Frontal cortex (tissue), 4 donors: ENCODE results near the gene DDX28. TPM values are rescaled to one million over a fixed set of nuclear protein-coding genes. Genes with fewer than 3 reads are reported as not detected.

Experiments used
- DNase-seq, 2 donors: peaks; one replicate each; pipeline ENCODE4 v3.0.0; 2012; ENCODE audit warnings: low spot score in 2 of 2
- FAIRE-seq: peaks from 2 replicates; lab custom pipeline; 2012; peaks lifted over from hg19 to GRCh38; lab: Jason Lieb, UNC
- total RNA-seq: library from RNA; depleted of rRNA; stranded (reverse); fragments of >200 nt; gene quantifications from one replicate; pipeline ENCODE4 v1.2.3, GENCODE V29; 2014
- donor health status: control.
- donor health status: control.
- donor health status: control.

DDX28 gene
- 13.5 TPM for total RNA-seq

GRCh38 chr16:68022728-68023537 lies at the start of gene DDX28, which contains the start of gene DUS2:
DDX28 (minus strand) TSS chr16:68023232; CDS start chr16:68023202, 30 bp downstream.
DUS2 (plus strand) TSS chr16:68023284; CDS start chr16:68038024, 14,740 bp downstream.
- peak; percentile 89 to 91 for DNase-seq
- no peak for FAIRE-seq

GRCh38 chr16:68072038-68072695 lies 49.1 kb upstream of the DDX28 start:
- FAIRE-seq (no peak), DNase-seq (no peak)

DNA sequence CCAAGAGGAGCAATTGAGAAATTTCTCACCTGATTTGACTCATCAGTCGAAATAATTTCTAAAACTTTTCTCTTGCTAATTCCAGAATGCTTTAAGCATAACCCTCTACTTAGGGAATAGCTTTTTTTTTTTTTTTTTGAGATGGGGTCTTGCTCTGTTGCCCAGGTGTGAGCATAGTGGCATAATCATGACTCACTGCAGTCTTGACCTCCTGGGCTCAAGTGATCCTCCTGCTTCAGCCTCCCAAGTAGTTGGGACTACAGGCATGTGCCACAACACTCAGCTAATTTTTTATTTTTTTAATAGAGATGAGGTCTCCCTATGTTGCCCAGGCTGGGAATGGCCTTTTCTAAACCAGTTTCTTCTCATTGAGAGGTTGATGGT lies 48.5 kb upstream of the DDX28 start:
- no peak for DNase-seq
- no peak for FAIRE-seq

- no peak for DNase-seq
- no peak for FAIRE-seq
These were observed 47.9 kb upstream of the DDX28 start for GRCh38 chr16:68070806-68071517.

GRCh38 chr16:68070249-68070730 lies 47.3 kb upstream of the DDX28 start:
- DNase-seq (no peak), FAIRE-seq (no peak)

DNA sequence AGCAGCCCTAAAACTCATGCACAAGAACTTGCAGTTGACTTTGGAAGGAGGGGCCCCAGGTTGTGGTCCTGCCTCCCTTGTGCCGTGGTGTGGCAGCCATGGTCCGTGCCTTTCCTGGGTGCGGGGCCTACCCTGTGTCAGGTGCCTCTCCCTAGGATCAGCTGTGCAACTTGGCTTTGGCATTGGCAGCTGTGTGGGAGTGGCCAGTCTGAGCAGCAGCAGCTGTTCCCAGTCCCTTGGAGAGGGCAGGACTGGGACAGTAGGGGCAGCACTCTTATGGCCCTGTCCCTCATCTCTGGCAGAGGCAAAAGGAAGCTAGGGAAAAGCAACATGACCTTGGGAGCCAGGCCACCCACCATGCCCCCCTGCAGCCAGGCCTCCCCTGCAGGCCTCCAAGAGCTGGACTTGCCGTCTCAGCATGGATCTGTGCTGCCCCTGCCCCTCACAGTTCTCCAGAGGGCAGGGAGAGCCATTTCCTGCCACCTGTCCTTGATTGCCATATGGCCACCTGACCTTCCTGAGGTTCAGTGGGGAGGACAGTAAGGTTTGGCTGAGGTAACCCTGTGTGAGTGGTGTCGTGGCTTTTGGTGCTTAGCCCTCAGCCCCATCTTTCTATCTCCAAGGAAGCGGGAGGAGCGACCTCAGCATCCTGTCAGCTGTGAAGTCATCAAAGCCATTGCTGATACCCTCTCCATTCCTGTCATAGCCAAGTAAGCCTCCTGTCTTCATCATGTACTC lies 46.6 kb upstream of the DDX28 start:
- no peak for FAIRE-seq

GRCh38 chr16:68068926-68069325 lies 45.9 kb upstream of the DDX28 start:
- FAIRE-seq (no peak), DNase-seq (no peak)

More for the DNA sequence above, 46.6 kb upstream of the DDX28 start:
- no peak for DNase-seq

- no peak for DNase-seq
These were observed 43.7 kb upstream of the DDX28 start for GRCh38 chr16:68066763-68067162.

DNA sequence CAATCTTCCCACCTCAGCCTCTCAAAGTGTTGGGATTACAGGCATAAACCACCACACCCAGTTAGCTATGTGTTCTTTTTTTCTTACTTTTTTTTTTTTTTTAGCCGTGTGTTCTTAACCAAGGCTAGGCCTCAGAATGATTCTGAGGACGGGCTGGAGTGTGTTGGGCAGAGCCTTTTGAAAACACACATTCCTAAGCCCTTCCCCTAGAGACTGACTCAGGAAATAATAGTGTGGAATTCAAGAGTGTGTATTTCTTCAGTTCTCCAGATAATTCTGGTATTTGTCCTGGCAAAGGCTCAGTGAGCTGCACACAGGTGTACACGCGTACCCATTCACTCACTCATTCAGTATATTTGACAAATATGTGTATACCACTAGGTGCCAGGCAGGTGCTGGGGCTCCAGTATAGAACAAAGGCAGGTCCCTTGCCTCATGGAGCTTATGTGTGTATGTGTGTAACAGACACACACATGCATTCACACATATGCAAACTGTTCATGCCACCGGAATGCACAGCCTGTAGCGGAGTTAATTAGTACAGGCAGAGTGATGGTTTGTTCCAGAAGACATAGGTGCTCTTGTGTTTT lies 42.8 kb upstream of the DDX28 start:
- DNase-seq (no peak), FAIRE-seq (no peak)

More at GRCh38 chr16:68066763-68067162, 43.7 kb upstream of the DDX28 start:
- no peak for FAIRE-seq

DNA sequence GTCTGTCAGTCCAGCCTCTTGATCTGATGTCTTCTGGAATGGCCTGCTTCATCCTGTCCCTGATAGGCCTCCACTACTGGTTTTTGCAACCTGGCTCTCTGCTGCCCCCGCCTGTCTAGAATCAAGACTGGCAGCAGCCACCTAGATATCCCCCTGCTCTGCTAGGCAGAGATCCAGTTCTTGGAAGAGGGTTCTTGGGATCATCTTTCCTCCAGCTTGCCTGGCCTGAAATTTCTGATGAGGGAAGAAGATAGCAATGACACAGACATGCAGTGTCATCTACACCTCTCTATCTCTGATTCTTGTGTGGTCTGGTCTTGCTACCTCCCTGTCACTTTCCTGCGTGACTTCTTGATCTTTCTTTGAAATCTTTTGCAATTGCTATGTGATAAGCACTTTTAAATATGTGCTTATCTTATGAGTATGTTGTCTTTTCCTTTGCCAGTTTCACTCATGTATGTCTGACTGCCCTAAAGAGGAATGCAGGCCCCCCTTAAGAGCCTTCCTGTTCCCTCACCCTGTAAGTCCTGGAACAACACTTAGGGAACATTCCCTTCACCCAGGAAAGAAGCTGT lies 41.8 kb upstream of the DDX28 start:
- FAIRE-seq: no peak
- peak in 1 of 2 donors; percentile 61 for DNase-seq

GRCh38 chr16:68062910-68063393 lies 39.9 kb upstream of the DDX28 start:
- DNase-seq (no peak), FAIRE-seq (no peak)

DNA sequence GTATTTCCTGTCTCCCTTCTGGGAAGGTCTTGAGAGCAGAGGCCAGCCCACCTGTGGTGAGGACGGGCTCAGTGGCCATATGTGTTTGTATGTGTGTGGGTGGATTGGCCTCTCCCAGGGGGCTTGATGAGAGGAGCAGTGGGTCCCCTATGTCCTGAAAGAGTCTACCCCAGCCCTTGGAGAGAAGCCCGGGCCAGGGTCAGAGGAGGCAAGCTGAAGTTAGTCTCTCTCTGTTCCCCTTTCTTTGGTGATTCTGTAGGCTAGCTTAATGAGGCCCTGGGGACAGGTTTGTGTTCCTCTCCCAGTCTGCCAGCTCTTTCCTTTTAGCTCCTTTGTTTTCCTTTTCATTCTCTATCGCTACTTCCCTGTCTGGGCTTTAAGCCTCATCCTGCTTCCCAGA lies 38.4 kb upstream of the DDX28 start:
- DNase-seq (no peak), FAIRE-seq (no peak)

GRCh38 chr16:68059804-68060203 lies 36.8 kb upstream of the DDX28 start:
- DNase-seq (no peak), FAIRE-seq (no peak)

DNA sequence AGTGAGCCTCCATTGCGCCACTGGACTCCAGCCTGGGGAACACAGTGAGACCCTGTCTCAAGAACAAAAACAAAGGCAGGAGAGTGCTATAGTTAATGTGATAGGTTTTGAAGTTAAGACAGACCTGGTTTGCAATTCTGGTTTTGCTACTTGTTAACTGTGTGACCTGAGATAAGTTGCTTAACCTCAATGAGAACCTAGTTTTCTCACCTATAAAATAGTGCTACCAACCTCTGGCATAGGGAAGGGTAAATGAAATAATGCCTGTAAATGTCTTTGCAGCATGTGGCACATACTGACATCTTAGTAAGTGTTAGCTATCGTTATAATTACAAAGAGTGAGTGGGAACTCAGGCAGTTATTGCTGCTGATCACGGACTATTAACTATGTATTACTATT lies 32.4 kb upstream of the DDX28 start:
- no peak for DNase-seq
- FAIRE-seq: no peak

DNA sequence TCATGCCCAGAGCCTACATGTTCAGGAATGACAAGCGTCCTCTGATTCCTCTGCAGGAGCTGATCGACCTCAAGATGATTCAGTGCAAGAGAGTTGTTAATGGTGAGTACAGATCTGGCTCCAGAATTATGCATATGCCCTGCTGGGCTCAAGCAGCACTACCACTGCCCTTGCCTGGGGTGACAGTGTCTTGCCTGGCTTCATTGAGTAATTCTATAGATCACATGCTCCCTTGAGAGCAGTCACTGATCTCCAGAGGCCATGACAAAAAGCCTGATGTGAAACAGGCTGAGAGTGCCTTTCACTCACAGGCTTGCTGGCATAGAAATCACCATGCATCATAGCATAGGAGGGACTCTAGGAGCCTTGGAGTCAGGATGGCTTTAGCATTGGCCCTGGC lies 26.4 kb upstream of the DDX28 start:
- FAIRE-seq (no peak), DNase-seq (no peak)

DNA sequence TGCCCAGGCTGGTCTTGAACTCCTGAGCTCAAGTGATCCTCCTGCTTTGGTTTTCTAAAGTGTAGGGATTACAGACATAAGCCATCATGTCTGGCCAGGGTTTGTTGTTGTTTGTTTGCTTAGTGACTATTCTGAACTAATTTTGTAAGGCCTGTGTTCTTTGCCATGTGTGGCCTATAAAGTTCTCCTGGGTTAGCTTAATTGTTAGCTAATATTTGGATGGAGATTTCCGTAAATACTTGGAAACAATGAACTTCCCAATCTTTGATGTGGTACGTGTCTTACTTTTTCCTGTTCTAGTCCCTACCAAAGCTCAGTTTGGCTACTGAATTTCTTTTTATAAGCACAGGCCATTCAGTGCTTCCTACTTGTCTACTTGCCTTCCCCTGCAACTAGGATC lies 25.0 kb upstream of the DDX28 start:
- FAIRE-seq (no peak), DNase-seq (no peak)

- FAIRE-seq: no peak
- DNase-seq: no peak
These were observed 23.1 kb upstream of the DDX28 start for GRCh38 chr16:68046106-68046505.

DNA sequence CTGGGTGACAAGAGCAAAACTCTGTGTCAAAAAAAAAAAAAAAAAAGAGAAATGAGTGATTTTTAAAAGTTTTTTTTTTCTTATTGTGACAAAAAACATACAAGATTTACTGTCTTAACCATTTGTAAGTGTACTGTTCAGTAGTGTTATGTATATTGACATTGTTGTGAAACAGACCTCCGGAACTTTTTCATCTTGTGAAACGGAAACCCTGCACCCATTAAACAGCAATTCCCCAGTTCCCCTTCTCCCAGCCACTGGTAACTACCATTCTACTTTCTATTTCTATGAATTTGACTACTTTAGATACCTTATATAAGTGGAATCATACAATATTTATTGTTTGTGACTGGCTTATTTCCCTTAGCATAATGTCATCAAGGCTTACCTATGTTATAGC lies 18.8 kb upstream of the DDX28 start:
- DNase-seq (no peak), FAIRE-seq (no peak)
